ENCODE measurements around the gene EFTUD2. TPM values are rescaled to one million over a fixed set of nuclear protein-coding genes. Genes with fewer than 3 reads are reported as not detected.

Gene EFTUD2
- polyA plus RNA-seq, 3 donors: 82.9 to 144 (median 104) TPM

GRCh38 chr17:44933824-44934744, 34.8 kb upstream of the EFTUD2 start:
- intact Hi-C loops (cut with micrococcal nuclease): no loop called here
- Histone ChIP-seq H3K4me3 (replicated peaks in 1 of 3; ENCODE audit: low read depth in 2 of 3, low read length in 3 of 3) (no peak overlapping the region), H3K27ac (ENCODE audit: low read depth in 1 of 2, low read length in 2 of 2) (no peak overlapping the region), H3K36me3 (replicated peaks in 1 of 2; ENCODE audit: control insufficient read depth in 1 of 2, insufficient read depth in 2 of 2, low read length in 2 of 2) (peaks cover 70 to 80% of the 10 kb centered on the region in 2 donors), H3K79me2 (ENCODE audit: insufficient read depth, low read length) (peaks cover 38% of the 10 kb centered on the region), H3K9ac (ENCODE audit: insufficient read depth, low read length, poor library complexity, severe bottlenecking) (no peak overlapping the region), H3K4me2 (replicated peaks; ENCODE audit: extremely low read depth, low read length, poor library complexity, severe bottlenecking) (no peak overlapping the region), H3K9me3 (replicated peaks in 1 of 2; ENCODE audit: control insufficient read depth in 1 of 2, insufficient read depth in 1 of 2, low read length in 2 of 2) (no peaks in the 10 kb centered on the region), H4K20me1 (ENCODE audit: insufficient read depth, low read length) (no peaks in the 10 kb centered on the region), H3K4me1 (ENCODE audit: control insufficient read depth in 1 of 2, insufficient read depth in 2 of 2, low read length in 2 of 2) (no peaks in the 10 kb centered on the region), H2AFZ (ENCODE audit: insufficient read depth, low read depth, low read length, poor library complexity, severe bottlenecking) (no peak overlapping the region), H3K27me3 (ENCODE audit: control insufficient read depth in 2 of 2, insufficient read depth in 2 of 2, low read length in 2 of 2) (no peaks in the 10 kb centered on the region)
- no peak for TF ChIP-seq CTCF (IDR thresholded peaks at IDR 0.05)
- Mint-ChIP-seq H3K27ac (peak overlapping the region in 3 of 7 donors; percentile 3 to 54 (median 42)), H3K27me3 (ENCODE audit: low read depth in 3 of 3) (no peaks in the 10 kb centered on the region), H3K4me1 (no peaks in the 10 kb centered on the region), H3K36me3 (peaks cover 67 to 84% of the 10 kb centered on the region in 2 donors), H3K9me3 (peaks cover 0 to 5% (median 2%) of the 10 kb centered on the region in 7 donors), H3K4me3 (no peak overlapping the region)
- WGBS (ENCODE audit: insufficient coverage): 94% methylated on average over 32 of the region's 34 CpGs
- no peak for DNase-seq

- Histone ChIP-seq H3K4me2 (replicated peaks; ENCODE audit: extremely low read depth, low read length, poor library complexity, severe bottlenecking) (no peak overlapping the region), H3K4me3 (replicated peaks in 1 of 3; ENCODE audit: low read depth in 2 of 3, low read length in 3 of 3) (no peak overlapping the region), H3K9me3 (replicated peaks in 1 of 2; ENCODE audit: control insufficient read depth in 1 of 2, insufficient read depth in 1 of 2, low read length in 2 of 2) (no peaks in the 10 kb centered on the region), H3K27me3 (ENCODE audit: control insufficient read depth in 2 of 2, insufficient read depth in 2 of 2, low read length in 2 of 2) (no peaks in the 10 kb centered on the region), H3K36me3 (replicated peaks in 1 of 2; ENCODE audit: control insufficient read depth in 1 of 2, insufficient read depth in 2 of 2, low read length in 2 of 2) (peaks cover 82 to 85% of the 10 kb centered on the region in 2 donors), H3K79me2 (ENCODE audit: insufficient read depth, low read length) (peaks cover 25% of the 10 kb centered on the region), H2AFZ (ENCODE audit: insufficient read depth, low read depth, low read length, poor library complexity, severe bottlenecking) (no peak overlapping the region), H4K20me1 (ENCODE audit: insufficient read depth, low read length) (no peaks in the 10 kb centered on the region), H3K4me1 (ENCODE audit: control insufficient read depth in 1 of 2, insufficient read depth in 2 of 2, low read length in 2 of 2) (no peaks in the 10 kb centered on the region), H3K27ac (ENCODE audit: low read depth in 1 of 2, low read length in 2 of 2) (no peak overlapping the region), H3K9ac (ENCODE audit: insufficient read depth, low read length, poor library complexity, severe bottlenecking) (no peak overlapping the region)
- no peaks in the 10 kb centered on the region for H3K4me1 Mint-ChIP-seq
- intact Hi-C loops (cut with micrococcal nuclease): no loop called here
- H3K27ac Mint-ChIP-seq: no peak overlapping the region
- 100% methylated on average over 3 of the region's 6 CpGs for WGBS (ENCODE audit: insufficient coverage)
- peaks cover 73 to 84% of the 10 kb centered on the region in 2 donors for H3K36me3 Mint-ChIP-seq
- H3K27me3 Mint-ChIP-seq (ENCODE audit: low read depth in 3 of 3): no peaks in the 10 kb centered on the region
- H3K4me3 Mint-ChIP-seq: no peak overlapping the region
- no peak for DNase-seq
- no peak for TF ChIP-seq CTCF (IDR thresholded peaks at IDR 0.05)
- H3K9me3 Mint-ChIP-seq: no peaks in the 10 kb centered on the region
Observed at GRCh38 chr17:44932787-44933097, 33.5 kb upstream of the EFTUD2 start.

Measured in CD14-positive monocyte (primary cell).